ENCODE data around the gene BANF1. TPM values are rescaled to one million over a fixed set of nuclear protein-coding genes. Genes with fewer than 3 reads are reported as not detected.
A peak's percentile ranks its signal among the peaks of the same experiment; 100 is the strongest.
"Not testable (repeated sequence)": the region's sequence is repeated elsewhere in the genome, so short reads cannot be mapped to it uniquely, and the experiment has no call there.

The BANF1 gene
- total and polyA plus RNA-seq, 2 experiments from 2014 or later, result 77.0 to 496 TPM

DNA sequence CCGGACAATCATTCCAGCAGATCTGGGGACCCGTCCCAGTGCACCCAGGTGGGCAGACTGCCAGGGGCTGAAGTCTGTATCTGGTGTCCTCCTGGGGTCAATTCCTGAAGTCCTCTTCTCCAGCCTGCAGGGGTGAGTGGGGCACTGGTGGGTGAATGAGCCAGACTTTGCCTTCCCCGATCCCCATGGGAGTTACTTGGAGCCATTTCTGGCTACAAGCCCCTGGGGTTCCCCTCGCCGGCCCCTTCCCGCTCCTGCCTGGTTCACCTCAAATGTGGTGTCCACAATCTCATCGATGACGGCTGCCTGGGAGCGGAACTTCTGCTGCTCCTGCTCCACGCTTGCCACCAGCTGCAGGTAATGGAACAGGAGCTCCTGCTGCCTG, 14.5 kb downstream of the BANF1 start:
- TF ChIP-seq, protein P1, sequence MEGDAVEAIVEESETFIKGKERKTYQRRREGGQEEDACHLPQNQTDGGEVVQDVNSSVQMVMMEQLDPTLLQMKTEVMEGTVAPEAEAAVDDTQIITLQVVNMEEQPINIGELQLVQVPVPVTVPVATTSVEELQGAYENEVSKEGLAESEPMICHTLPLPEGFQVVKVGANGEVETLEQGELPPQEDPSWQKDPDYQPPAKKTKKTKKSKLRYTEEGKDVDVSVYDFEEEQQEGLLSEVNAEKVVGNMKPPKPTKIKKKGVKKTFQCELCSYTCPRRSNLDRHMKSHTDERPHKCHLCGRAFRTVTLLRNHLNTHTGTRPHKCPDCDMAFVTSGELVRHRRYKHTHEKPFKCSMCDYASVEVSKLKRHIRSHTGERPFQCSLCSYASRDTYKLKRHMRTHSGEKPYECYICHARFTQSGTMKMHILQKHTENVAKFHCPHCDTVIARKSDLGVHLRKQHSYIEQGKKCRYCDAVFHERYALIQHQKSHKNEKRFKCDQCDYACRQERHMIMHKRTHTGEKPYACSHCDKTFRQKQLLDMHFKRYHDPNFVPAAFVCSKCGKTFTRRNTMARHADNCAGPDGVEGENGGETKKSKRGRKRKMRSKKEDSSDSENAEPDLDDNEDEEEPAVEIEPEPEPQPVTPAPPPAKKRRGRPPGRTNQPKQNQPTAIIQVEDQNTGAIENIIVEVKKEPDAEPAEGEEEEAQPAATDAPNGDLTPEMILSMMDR (IDR thresholded peaks at IDR 0.05; ENCODE audit: low read depth, low read length), result no peak
- Histone ChIP-seq H3K27ac (no peak overlapping the region), H3K9me3 (ENCODE audit: low read depth) (no peaks in the 10 kb centered on the region), H3K36me3 (no peaks in the 10 kb centered on the region), H3K4me1 (ENCODE audit: low read depth) (no peaks in the 10 kb centered on the region), H3K27me3 (peaks cover 11% of the 10 kb centered on the region), H3K4me3 (no peak overlapping the region)
- no peak for DNase-seq (ENCODE audit: low read depth in 1 of 2, low spot score in 1 of 2)

DNA sequence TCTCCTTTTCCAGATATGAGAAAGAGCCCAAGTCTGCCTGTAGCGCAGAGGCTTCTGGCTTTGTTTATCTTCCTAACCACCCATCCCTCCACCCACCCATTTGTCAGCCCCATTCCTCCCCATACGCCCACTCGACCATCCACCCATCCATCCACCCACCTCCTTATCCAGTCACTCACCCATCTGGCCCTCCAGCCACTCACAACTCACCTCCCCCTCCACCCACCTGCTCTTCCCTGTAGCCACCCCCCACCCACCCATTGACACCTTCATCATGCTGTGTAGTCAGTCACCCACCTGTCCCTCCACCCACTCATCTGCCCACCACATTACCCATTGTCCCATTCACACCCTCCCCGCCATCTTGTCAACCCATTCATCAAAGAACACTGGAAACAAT, 15.0 kb downstream of the BANF1 start:
- H3K9me3 ChIP-seq (ENCODE audit: low read depth), result no peaks in the 10 kb centered on the region
- no peak overlapping the region for H3K4me3 ChIP-seq
- peaks cover 6% of the 10 kb centered on the region for H3K27me3 ChIP-seq
- no peak for DNase-seq (ENCODE audit: low read depth in 1 of 2, low spot score in 1 of 2)
- no peak overlapping the region for H3K27ac ChIP-seq
- TF ChIP-seq, protein P1 (IDR thresholded peaks at IDR 0.05; ENCODE audit: low read depth, low read length), result no peak
- H3K36me3 ChIP-seq, result no peaks in the 10 kb centered on the region
- H3K4me1 ChIP-seq (ENCODE audit: low read depth), result no peaks in the 10 kb centered on the region

DNA sequence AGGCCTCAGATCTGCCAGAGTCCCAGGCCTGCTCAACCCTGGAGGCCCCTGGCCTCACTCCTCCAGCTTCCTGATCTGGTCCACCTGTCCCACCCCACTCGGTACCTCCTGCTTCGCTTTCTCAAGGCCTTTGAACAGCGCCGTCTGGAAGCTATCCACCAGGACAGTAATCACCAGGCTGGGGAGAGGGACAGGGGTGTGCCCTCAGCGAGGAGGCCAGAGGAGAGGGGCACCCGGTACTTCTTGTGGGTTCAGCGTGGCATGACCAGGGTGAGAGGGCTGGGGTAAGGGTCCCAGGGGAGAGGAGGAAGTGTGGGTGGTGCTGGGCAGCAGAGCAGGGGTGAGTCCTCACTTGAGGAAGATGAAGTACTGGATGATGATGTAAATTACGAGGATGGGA, 17.9 kb downstream of the BANF1 start:
- DNase-seq (ENCODE audit: low read depth in 1 of 2, low spot score in 1 of 2), result no peak
- Histone ChIP-seq H3K4me3 (no peak overlapping the region), H3K27ac (no peak overlapping the region), H3K9me3 (ENCODE audit: low read depth) (no peaks in the 10 kb centered on the region), H3K36me3 (no peaks in the 10 kb centered on the region), H3K4me1 (ENCODE audit: low read depth) (no peaks in the 10 kb centered on the region), H3K27me3 (peaks cover 12% of the 10 kb centered on the region)
- TF ChIP-seq, protein P1 (IDR thresholded peaks at IDR 0.05; ENCODE audit: low read depth, low read length), result no peak

DNA sequence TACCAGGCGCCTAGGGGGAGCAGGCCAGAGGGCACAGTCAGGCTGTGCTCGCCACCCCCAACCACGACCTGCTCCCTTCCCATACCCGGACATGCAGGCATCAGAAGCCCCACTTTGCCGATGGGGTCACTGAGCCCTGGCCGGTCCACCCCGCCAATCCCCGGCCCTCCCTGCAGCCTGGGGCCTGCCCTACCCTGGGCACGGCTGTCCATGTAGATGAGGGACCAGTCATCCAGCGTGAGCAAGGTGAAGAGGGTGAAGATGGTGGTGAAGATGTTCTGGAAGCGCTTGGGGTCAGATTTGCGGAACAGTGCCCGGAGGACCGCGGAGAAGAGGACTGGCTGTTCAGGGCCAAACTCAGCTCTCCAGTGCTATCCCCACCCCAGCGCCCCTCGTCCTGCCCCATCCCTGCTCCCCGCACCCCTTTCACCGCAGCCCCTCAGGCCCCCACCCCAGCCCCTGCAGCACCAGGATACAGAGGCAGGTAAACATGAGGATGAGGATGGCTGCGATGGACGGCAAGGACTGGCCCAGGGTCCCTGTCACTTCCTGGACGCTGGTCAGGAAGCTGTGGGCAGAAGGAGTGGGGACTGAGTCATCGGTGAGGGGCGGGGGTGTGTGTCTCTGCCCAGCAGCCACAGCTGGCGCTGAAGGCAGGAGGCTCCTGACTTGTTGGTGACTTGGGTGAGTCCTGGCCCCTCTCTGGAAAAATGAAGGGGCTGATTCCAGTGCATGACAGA, 18.5 kb downstream of the BANF1 start:
- no peaks in the 10 kb centered on the region for H3K4me1 ChIP-seq (ENCODE audit: low read depth)
- H3K4me3 ChIP-seq, result no peak overlapping the region
- TF ChIP-seq, protein P1 (IDR thresholded peaks at IDR 0.05; ENCODE audit: low read depth, low read length), result no peak
- DNase-seq (ENCODE audit: low read depth in 1 of 2, low spot score in 1 of 2), result peak in 1 of 2 donors; percentile 64
- H3K36me3 ChIP-seq, result no peaks in the 10 kb centered on the region
- no peaks in the 10 kb centered on the region for H3K9me3 ChIP-seq (ENCODE audit: low read depth)
- H3K27ac ChIP-seq, result no peak overlapping the region
- H3K27me3 ChIP-seq, result peaks cover 12% of the 10 kb centered on the region

DNA sequence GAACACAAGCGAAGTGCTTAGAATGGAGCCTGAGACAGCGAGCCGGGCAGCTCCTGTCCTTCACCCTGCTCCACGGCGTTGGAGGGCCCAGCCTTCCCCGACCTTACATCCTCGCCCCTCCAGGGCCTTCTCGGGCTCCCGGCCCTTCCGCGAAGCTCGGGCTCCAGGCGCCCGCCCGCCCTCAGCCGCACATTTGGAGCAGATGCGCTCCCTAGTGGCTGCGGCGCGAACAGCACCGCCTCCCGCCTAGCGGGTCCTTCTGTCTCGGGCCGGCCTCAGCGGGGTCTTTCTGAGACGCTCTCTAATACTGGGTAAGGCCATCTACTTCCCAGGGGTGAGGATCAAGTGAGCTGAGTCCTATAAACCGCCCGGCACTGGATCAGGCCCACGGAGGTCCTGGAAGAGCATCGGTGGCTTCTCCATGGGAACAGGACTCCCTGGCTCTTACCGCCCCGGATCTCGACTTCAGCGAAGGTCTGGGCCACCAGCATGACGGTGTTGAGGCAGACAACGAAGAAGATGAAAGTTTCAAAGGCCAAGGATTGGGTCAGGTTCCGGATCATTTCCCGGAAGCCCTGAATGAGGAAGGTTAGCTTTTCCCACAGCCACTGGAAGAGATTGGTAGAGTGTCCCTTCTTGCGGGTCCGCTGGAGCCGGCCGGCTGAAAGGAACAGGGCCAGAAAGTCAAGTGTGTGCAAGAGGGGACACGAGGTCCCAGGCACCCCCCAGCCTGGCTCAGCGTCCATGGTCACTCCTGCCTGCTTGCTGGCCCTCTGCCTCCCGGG, 20.3 kb downstream of the BANF1 start:
- H3K27ac ChIP-seq, result no peak overlapping the region
- H3K4me3 ChIP-seq, result no peak overlapping the region
- H3K36me3 ChIP-seq, result no peaks in the 10 kb centered on the region
- TF ChIP-seq, protein P1 (IDR thresholded peaks at IDR 0.05; ENCODE audit: low read depth, low read length), result peak; percentile 93
- peak; percentile 69 to 82 for DNase-seq (ENCODE audit: low read depth in 1 of 2, low spot score in 1 of 2)
- no peaks in the 10 kb centered on the region for H3K4me1 ChIP-seq (ENCODE audit: low read depth)
- no peaks in the 10 kb centered on the region for H3K9me3 ChIP-seq (ENCODE audit: low read depth)
- H3K27me3 ChIP-seq, result peaks cover 12% of the 10 kb centered on the region

DNA sequence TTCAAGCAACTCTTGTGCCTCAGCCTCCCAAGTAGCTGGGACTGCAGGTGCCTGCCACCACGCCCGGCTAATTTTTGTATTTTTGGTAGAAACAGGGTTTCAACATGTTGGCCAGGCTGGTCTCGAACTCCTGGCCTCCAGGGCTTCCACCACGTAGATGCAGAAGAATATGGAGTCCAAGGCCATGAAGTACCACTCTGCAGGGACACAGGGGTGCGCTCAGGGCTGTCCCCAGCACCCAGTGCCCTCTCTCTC, 20.8 kb downstream of the BANF1 start:
- not testable (repeated sequence) for H3K4me3 ChIP-seq; H3K9me3 ChIP-seq (ENCODE audit: low read depth); H3K27ac ChIP-seq; H3K4me1 ChIP-seq (ENCODE audit: low read depth); H3K36me3 ChIP-seq; DNase-seq (ENCODE audit: low read depth in 1 of 2, low spot score in 1 of 2)
- H3K27me3 ChIP-seq, result peaks cover 12% of the 10 kb centered on the region
